Lung (tissue), 16 donors: ENCODE data around the gene KIF14. TPM values are rescaled to one million over a fixed set of nuclear protein-coding genes. Genes with fewer than 3 reads are reported as not detected.

Experiments
- ATAC-seq: fragments of 200-7000 bp; cut with Tn5 transposase; one replicate; pipeline ENCODE4 v1.9.1; 2020; ENCODE audit warnings: moderate number of reproducible peaks; ENCODE audit not compliant: insufficient read depth, low FRiP score
- DNase-seq, 3 donors: peaks; one replicate each; pipeline ENCODE4 v3.0.0-alpha.2; 2013 to 2017
- H3K27ac ChIP-seq, 2 donors: one replicate each; pipeline ENCODE4 v1.5.1; 2013; ENCODE audit warnings: mild to moderate bottlenecking in 2 of 2, moderate library complexity in 2 of 2, control low read depth in 1 of 2, inconsistent platforms in 1 of 2, low read depth in 1 of 2, low read length in 1 of 2
- H3K27me3 ChIP-seq, 3 donors: one replicate each; pipeline ENCODE4 v1.5.1; 2013; ENCODE audit warnings: low read length in 2 of 3; ENCODE audit not compliant: control insufficient read depth in 3 of 3, insufficient read depth in 3 of 3
- H3K36me3 ChIP-seq, 4 donors: one replicate each; pipeline ENCODE4 v1.5.1; 2013; ENCODE audit warnings: low read length in 4 of 4, mild to moderate bottlenecking in 1 of 4, moderate library complexity in 1 of 4; ENCODE audit not compliant: control insufficient read depth in 4 of 4, insufficient read depth in 4 of 4
- H3K4me1 ChIP-seq, 5 donors: one replicate each; pipeline ENCODE4 v1.5.1; 2013; ENCODE audit warnings: low read length in 5 of 5, mild to moderate bottlenecking in 2 of 5, moderate library complexity in 1 of 5; ENCODE audit not compliant: control insufficient read depth in 5 of 5, insufficient read depth in 5 of 5
- H3K4me3 ChIP-seq: one replicate; pipeline ENCODE4 v1.5.1; 2013; ENCODE audit warnings: mild to moderate bottlenecking, control low read depth, moderate library complexity
- H3K9ac ChIP-seq, 2 donors: one replicate each; pipeline ENCODE4 v1.5.1; 2013; ENCODE audit warnings: low read length in 2 of 2, control low read depth in 1 of 2; ENCODE audit not compliant: insufficient read depth in 1 of 2
- H3K9me3 ChIP-seq, 4 donors: one replicate each; pipeline ENCODE4 v1.5.1; 2013; ENCODE audit warnings: low read length in 3 of 4, mild to moderate bottlenecking in 1 of 4, moderate library complexity in 1 of 4; ENCODE audit not compliant: control insufficient read depth in 4 of 4, insufficient read depth in 3 of 4
- WGBS, 2 donors: extraction: QIAGEN DNeasy Blood & Tissue Kit; methylation state at CpG; one replicate each; pipeline ENCODE4 v1.1.7; 2013; 5-methylcytosine and 5-hydroxymethylcytosine counted together
- long read RNA-seq, 5 donors: transcript quantifications; one replicate each; lab custom pipeline, GENCODE V29; 2026
- polyA plus RNA-seq, 2 donors: library from polyadenylated mRNA; stranded (reverse); fragments of 200-250 nt; gene quantifications; one replicate each; pipeline ENCODE4 v1.2.1, GENCODE V29; 2013
- total RNA-seq, 2 donors: library from RNA; depleted of rRNA in 1 of 2; stranded (reverse); fragments of >200 nt in 1 of 2; gene quantifications; one replicate each; pipeline ENCODE4 v1.2.1, GENCODE V29; 2014 to 2021
- TF ChIP-seq, protein P1 (sequence below): IDR thresholded peaks from 2 replicates; pipeline ENCODE4 v1.5.1; 2012; ENCODE audit warnings: mild to moderate bottlenecking; ENCODE audit errors: control extremely low read depth, extremely low read depth
- donor health status: control.
- donor health status: control.
- donor health status: Bipolar disorder and iron deficiency.
- donor health status: healthy.
- donor health status: DM: yes; HTN: yes; CAD: no.

KIF14 gene, protein sequence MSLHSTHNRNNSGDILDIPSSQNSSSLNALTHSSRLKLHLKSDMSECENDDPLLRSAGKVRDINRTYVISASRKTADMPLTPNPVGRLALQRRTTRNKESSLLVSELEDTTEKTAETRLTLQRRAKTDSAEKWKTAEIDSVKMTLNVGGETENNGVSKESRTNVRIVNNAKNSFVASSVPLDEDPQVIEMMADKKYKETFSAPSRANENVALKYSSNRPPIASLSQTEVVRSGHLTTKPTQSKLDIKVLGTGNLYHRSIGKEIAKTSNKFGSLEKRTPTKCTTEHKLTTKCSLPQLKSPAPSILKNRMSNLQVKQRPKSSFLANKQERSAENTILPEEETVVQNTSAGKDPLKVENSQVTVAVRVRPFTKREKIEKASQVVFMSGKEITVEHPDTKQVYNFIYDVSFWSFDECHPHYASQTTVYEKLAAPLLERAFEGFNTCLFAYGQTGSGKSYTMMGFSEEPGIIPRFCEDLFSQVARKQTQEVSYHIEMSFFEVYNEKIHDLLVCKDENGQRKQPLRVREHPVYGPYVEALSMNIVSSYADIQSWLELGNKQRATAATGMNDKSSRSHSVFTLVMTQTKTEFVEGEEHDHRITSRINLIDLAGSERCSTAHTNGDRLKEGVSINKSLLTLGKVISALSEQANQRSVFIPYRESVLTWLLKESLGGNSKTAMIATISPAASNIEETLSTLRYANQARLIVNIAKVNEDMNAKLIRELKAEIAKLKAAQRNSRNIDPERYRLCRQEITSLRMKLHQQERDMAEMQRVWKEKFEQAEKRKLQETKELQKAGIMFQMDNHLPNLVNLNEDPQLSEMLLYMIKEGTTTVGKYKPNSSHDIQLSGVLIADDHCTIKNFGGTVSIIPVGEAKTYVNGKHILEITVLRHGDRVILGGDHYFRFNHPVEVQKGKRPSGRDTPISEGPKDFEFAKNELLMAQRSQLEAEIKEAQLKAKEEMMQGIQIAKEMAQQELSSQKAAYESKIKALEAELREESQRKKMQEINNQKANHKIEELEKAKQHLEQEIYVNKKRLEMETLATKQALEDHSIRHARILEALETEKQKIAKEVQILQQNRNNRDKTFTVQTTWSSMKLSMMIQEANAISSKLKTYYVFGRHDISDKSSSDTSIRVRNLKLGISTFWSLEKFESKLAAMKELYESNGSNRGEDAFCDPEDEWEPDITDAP (N-terminal part only)
- total RNA-seq (1 to 10 TPM in 1 of 2 donors, under 1 TPM in 1; 0.34 to 2.5 TPM), polyA plus RNA-seq (under 1 TPM; 0.16 to 0.31 TPM)
- long read RNA-seq, donor 1, result 0 reads
- long read RNA-seq, donor 2, result 0 reads
- long read RNA-seq, donor 3, result 0 reads
- long read RNA-seq, donor 4, result 0 reads
- long read RNA-seq, donor 5, full-length matches to known transcripts, result 1 of 1 reads
- long read RNA-seq, donor 5, partial matches to known transcripts, result 0 of 1 reads
- long read RNA-seq, donor 5, other reads (novel, unspliced or antisense), result 0 of 1 reads

DNA sequence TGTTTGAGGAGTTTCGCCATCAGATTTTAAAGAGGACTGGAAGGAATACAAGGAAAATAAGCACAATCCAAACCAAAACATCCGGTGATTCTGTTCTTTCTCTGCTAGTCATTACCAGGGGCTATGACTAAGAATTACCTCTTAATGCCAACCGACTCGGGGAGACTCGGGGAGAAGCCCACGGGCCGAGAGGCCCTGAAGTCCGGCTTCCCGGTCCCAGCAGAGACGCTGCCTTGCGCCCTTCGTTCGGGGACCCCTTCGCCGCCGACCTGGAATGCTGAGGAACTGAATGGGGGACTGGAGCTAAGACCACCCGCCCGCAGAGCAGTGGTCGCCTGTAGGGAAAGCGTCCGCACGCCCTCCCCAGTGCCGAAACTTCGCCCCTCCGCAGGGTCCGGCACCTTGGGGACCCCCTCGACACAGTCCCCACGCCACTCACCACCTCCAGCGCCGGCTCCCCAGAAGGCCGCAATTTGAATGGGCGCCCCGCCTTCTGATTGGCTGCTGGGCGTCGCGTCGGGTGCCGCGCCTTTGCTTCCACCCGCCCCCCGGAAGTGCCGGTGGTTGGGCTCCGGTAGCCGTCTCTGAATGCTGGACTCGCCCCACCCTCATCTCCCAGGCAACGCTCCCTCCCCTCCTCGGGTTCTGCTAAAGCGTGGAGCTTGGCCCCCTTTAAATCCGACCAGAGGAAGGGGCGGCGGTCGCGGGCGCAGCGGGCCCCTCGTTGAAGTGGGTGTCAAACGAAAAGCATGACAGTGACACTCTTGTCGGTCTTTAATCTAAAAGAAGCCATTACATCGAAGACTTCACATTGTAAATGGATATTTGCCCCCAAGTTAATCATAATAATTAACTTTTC is at the start of gene KIF14:
Gene KIF14, minus strand, starts transcription at position 479 of the 859 bp plus-strand sequence. CDS start 2,028 bp downstream, outside the sequence.
- DNase-seq (peak; percentile 97), ATAC-seq (peak; percentile 98)
- Histone ChIP-seq H3K9me3 (no peaks in the 10 kb centered on the region), H3K4me3 (peak within 1 kb of the TSS; percentile 54), H3K9ac (peak within 1 kb of the TSS; percentile 85 to 88), H3K36me3 (peaks cover 0 to 6% (median 0%) of the 10 kb centered on the region in 4 donors), H3K27me3 (no peaks in the 10 kb centered on the region), H3K27ac (peak within 1 kb of the TSS in 1 of 2 donors; percentile 55), H3K4me1 (peaks cover 0 to 7% (median 0%) of the 10 kb centered on the region in 5 donors)
- WGBS, 2 donors, result 1% methylated on average over 58 to 59 of the region's 59 CpGs
- TF ChIP-seq, protein P1, sequence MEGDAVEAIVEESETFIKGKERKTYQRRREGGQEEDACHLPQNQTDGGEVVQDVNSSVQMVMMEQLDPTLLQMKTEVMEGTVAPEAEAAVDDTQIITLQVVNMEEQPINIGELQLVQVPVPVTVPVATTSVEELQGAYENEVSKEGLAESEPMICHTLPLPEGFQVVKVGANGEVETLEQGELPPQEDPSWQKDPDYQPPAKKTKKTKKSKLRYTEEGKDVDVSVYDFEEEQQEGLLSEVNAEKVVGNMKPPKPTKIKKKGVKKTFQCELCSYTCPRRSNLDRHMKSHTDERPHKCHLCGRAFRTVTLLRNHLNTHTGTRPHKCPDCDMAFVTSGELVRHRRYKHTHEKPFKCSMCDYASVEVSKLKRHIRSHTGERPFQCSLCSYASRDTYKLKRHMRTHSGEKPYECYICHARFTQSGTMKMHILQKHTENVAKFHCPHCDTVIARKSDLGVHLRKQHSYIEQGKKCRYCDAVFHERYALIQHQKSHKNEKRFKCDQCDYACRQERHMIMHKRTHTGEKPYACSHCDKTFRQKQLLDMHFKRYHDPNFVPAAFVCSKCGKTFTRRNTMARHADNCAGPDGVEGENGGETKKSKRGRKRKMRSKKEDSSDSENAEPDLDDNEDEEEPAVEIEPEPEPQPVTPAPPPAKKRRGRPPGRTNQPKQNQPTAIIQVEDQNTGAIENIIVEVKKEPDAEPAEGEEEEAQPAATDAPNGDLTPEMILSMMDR, result no peak

DNA sequence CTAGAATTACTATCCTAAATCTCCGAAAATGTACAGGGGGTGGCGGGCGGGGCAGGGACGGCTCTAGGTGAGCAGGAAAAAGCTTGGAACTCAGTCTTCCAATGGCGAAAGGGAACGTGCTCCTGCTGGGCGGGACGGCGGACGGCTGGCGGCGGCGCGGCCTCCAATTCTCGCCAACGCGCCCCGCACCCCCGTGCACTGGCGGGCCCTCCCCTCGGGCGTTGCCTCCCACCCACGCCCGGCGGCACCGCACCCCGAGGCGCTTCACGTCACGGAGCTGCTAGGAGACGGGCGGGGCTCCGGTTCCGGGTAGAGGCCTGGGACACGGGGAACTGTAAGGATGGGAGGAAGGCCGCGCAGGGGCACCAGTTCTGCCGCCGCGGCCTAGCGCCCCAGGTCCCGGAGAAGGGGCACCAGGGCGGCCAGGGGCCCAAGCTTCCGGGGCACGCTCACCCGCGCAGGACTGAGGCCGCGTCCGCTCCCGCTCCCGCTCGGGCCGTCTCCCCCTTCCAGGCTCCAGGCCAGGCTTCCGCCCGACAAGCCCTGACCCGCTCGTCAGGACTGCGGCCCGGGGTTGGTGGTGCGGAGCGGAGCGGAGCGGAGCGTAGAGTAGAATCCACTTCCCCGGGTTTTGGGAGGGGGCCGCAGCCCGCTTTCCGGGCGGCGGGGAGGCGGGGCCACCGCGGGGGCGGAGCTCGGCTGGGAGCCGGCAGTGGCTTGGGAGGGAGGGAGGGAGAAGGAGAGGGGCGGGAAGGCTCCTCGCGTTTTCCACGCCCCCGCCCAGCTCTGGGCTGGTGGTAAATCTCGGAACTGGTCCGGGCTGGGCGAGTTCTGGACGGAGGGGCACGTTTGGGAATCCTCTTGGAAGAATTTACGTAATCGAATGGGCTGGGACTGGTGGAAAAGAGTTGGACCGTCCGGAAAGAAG is 49.0 kb upstream of the KIF14 start, which contains the start of gene DDX59:
Gene DDX59, minus strand, starts transcription at position 594 of the 928 bp plus-strand sequence. CDS start 3,167 bp downstream, outside the sequence.
- Histone ChIP-seq H3K4me3 (peak within 1 kb of the TSS; percentile 83), H3K9ac (peak within 1 kb of the TSS; percentile 81 to 92), H3K27me3 (no peaks in the 10 kb centered on the region), H3K9me3 (no peaks in the 10 kb centered on the region), H3K27ac (peak within 1 kb of the TSS; percentile 99 to 100), H3K36me3 (peaks cover 0 to 2% (median 0%) of the 10 kb centered on the region in 4 donors), H3K4me1 (peaks cover 0 to 27% (median 0%) of the 10 kb centered on the region in 5 donors)
- TF ChIP-seq, protein P1, result no peak
- DNase-seq (peak; percentile 98 to 99 (median 98)), ATAC-seq (peak; percentile 94)
- WGBS, 2 donors, result 0 to 1% methylated on average over 70 to 91 of the region's 91 CpGs
